MM.1S (cell line): ENCODE measurements around the gene TGIF2LX.
"Not testable (repeated sequence)": the region's sequence is repeated elsewhere in the genome, so short reads cannot be mapped to it uniquely, and the experiment has no call there.

Source experiments
- DNase-seq: peaks from one replicate; pipeline ENCODE4 v3.0.0-alpha.2; 2015
- H2AFZ ChIP-seq: fragments of 300-600 bp; sonication (generic); 2 replicates; pipeline ENCODE4 v1.6.0; 2016; ENCODE audit warnings: antibody characterized with exemption, low read length
- H3F3A ChIP-seq: fragments of 300-600 bp; sonication (generic); 2 replicates; pipeline ENCODE4 v1.6.1; 2016; ENCODE audit warnings: mild to moderate bottlenecking, antibody characterized with exemption, low read length, moderate library complexity, mixed read lengths; ENCODE audit not compliant: insufficient read depth
- H3K27ac ChIP-seq: fragments of 300-600 bp; sonication (generic); 2 replicates; pipeline ENCODE4 v1.5.1; 2016; ENCODE audit warnings: mild to moderate bottlenecking, low read length
- H3K27me3 ChIP-seq: fragments of 300-600 bp; sonication (generic); replicated peaks from 2 replicates; pipeline ENCODE4 v1.6.0; 2016; ENCODE audit warnings: low read length; ENCODE audit not compliant: insufficient read depth
- H3K36me3 ChIP-seq: fragments of 300-600 bp; sonication (generic); replicated peaks from 2 replicates; pipeline ENCODE4 v1.6.1; 2016; ENCODE audit warnings: mild to moderate bottlenecking, low read length, mixed read lengths; ENCODE audit not compliant: insufficient read depth
- H3K4me1 ChIP-seq: fragments of 300-600 bp; sonication (generic); 2 replicates; pipeline ENCODE4 v1.6.1; 2016; ENCODE audit warnings: low read length, mixed read lengths
- H3K4me2 ChIP-seq: fragments of 300-600 bp; sonication (generic); 2 replicates; pipeline ENCODE4 v1.6.0; 2016; ENCODE audit warnings: low read depth, low read length
- H3K4me3 ChIP-seq: fragments of 300-600 bp; sonication (generic); 2 replicates; pipeline ENCODE4 v1.5.1; 2016; ENCODE audit warnings: low read length, mixed read lengths
- H3K79me2 ChIP-seq: fragments of 300-600 bp; sonication (generic); 2 replicates; pipeline ENCODE4 v1.6.1; 2016; ENCODE audit warnings: mixed run types, low read length, mixed read lengths
- H3K9ac ChIP-seq: fragments of 300-600 bp; sonication (generic); 2 replicates; pipeline ENCODE4 v1.6.1; 2016; ENCODE audit warnings: low read length, mixed read lengths
- H3K9me2 ChIP-seq: fragments of 300-600 bp; sonication (generic); replicated peaks from 2 replicates; pipeline ENCODE4 v1.6.1; 2016; ENCODE audit warnings: mild to moderate bottlenecking, low read length, mixed read lengths; ENCODE audit not compliant: insufficient read depth
- H3K9me3 ChIP-seq: fragments of 300-600 bp; sonication (generic); replicated peaks from 2 replicates; pipeline ENCODE4 v1.6.1; 2016; ENCODE audit warnings: mild to moderate bottlenecking, low read length, mixed read lengths; ENCODE audit not compliant: insufficient read depth
- H4K20me1 ChIP-seq: fragments of 300-600 bp; sonication (generic); 2 replicates; pipeline ENCODE4 v1.6.1; 2016; ENCODE audit warnings: mild to moderate bottlenecking, low read length, moderate library complexity, mixed read lengths; ENCODE audit not compliant: insufficient read depth

TGIF2LX gene

DNA sequence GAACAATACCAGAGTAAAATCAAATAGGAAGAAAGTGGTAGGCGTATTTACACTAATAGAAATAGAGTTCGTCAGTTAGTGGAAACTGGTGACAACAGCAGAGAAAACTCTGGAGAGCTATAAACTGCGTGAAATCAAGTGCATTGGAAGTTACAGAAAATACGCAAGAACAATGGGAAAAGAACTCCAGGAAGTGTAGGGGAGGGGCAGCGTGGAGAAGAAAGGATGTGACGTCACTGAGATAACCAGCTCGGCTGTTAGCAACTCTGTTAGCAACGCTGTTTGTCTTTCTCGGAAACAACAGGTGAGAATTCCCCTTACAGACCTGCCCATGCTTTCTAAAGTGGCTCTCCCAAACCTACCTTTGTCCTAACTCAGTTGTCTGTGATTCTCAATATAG is at the start of gene TGIF2LX:
TGIF2LX (plus strand) TSS at position 244 of the 400 bp plus-strand sequence. CDS start 178 bp downstream, outside the sequence.
- not testable (repeated sequence) for H3K4me2 ChIP-seq, H3K36me3 ChIP-seq, H3K9me2 ChIP-seq, DNase-seq, H3K27me3 ChIP-seq, H3K4me1 ChIP-seq, H2AFZ ChIP-seq, H3K79me2 ChIP-seq, H4K20me1 ChIP-seq, H3K27ac ChIP-seq, H3K9ac ChIP-seq, H3K9me3 ChIP-seq, H3K4me3 ChIP-seq, H3F3A ChIP-seq

DNA sequence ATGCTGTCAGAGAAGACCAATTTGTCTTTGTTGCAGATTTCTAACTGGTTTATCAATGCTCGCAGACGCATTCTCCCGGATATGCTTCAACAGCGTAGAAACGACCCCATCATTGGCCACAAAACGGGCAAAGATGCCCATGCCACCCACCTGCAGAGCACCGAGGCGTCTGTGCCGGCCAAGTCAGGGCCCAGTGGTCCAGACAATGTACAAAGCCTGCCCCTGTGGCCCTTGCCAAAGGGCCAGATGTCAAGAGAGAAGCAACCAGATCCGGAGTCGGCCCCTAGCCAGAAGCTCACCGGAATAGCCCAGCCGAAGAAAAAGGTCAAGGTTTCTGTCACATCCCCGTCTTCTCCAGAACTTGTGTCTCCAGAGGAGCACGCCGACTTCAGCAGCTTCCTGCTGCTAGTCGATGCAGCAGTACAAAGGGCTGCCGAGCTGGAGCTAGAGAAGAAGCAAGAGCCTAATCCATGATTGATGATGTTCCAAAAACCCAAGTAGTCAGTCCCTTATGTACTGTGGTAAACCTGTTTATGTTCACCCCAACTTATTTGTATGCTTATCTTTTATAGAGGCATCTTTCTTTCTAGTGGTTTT is 728 bp downstream of the TGIF2LX start:
- not testable (repeated sequence) for H3K27me3 ChIP-seq, H3K9ac ChIP-seq, H3K9me3 ChIP-seq, DNase-seq, H3K4me1 ChIP-seq, H3K4me3 ChIP-seq, H3K27ac ChIP-seq, H3K9me2 ChIP-seq, H3K36me3 ChIP-seq, H3K79me2 ChIP-seq, H2AFZ ChIP-seq, H3K4me2 ChIP-seq, H3F3A ChIP-seq, H4K20me1 ChIP-seq

DNA sequence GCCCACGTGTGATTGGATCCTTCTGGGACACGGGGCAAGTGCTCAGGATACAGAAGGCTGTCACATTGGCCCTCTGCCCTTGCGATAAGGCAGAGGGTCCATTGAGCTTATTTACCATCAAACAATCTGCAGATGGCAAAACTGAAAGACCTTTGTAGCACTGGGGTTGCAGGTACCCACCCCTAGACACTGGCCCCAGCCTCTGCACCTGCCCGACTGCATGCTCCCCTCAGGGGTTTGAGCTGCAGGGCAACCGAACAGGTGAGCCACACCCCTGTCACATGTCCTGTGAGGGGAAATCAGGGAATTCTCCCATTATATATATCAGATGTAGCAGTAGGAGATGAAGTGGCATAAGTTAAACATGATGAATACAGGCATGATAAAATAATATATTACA is 21.4 kb downstream of the TGIF2LX start:
- H3K9me2 ChIP-seq, DNase-seq, H3K79me2 ChIP-seq, H2AFZ ChIP-seq, H3K4me3 ChIP-seq, H3K4me1 ChIP-seq, H3K36me3 ChIP-seq, H4K20me1 ChIP-seq, H3F3A ChIP-seq, H3K9me3 ChIP-seq, H3K27ac ChIP-seq, H3K9ac ChIP-seq, H3K4me2 ChIP-seq, H3K27me3 ChIP-seq: not testable (repeated sequence)

DNA sequence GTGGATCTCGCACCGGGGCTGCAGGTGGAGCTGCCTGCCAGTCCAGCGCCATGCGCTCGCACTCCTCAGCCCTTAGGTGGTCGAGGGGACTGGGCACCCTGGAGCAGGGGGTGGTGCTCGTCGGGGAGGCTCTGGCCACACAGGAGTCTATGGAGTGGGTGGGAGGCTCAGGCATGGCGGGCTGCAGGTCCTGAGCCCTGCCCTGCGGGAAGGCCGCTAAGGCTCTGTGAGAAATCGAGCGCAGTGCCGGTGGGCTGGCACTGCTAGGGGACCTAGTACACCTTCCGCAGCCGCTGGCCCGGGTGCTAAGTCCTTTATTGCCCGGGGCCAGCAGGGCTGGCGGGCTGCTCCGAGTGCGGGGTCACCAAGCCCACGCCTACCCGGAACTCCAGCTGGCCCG is 43.9 kb downstream of the TGIF2LX start:
- not testable (repeated sequence) for DNase-seq, H3K27me3 ChIP-seq, H3K4me2 ChIP-seq, H3K9me3 ChIP-seq, H3K9ac ChIP-seq, H3K4me1 ChIP-seq, H4K20me1 ChIP-seq, H3K79me2 ChIP-seq, H3K4me3 ChIP-seq, H3K36me3 ChIP-seq, H3K27ac ChIP-seq, H3F3A ChIP-seq, H3K9me2 ChIP-seq, H2AFZ ChIP-seq
